ENCODE results near the gene CNN3. TPM values are rescaled to one million over a fixed set of nuclear protein-coding genes. Genes with fewer than 3 reads are reported as not detected.

Gene CNN3
- total RNA-seq, 2 donors from 2014 or later, result 275 to 308 TPM

DNA sequence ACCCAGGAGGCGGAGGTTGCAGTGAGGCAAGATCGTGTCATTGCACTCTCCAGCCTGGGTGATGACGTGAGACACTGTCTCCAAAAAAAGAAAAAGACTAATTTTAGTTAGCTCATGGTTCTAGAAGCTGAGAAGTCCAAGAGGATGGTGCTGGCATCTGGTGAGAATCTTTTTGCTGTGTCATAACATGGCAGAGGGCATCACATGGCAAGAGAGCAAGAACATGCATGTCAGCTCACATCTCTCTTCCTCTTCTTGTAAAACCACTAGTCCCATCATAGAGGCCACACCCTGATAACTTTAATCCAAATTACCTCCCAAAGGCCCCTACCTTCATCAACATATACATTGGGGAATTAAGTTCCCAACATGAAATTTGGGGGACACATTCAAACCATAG lies 13.8 kb upstream of the CNN3 start:
- Mint-ChIP-seq H3K36me3 (ENCODE audit: low read depth) (no peaks in the 10 kb centered on the region), H3K4me1 (peaks cover 17% of the 10 kb centered on the region), H3K27ac (no peak overlapping the region), H3K9me3 (no peaks in the 10 kb centered on the region), H3K4me3 (no peak overlapping the region), H3K27me3 (ENCODE audit: insufficient read depth) (peaks cover 7% of the 10 kb centered on the region)
- no peak overlapping the region for H3K4me3 ChIP-seq (ENCODE audit: low read length)
- 97% methylated on average over 3 of the region's 3 CpGs for WGBS, 2 experiments (ENCODE audit: insufficient coverage in 1 of 2, insufficient read length in 1 of 2)
- H3K4me1 ChIP-seq (ENCODE audit: control insufficient read depth, insufficient read depth, low read length), result peaks cover 6% of the 10 kb centered on the region
- no peak for TF ChIP-seq CTCF (conservative IDR thresholded peaks at IDR 0.05)
- H3K9me3 ChIP-seq (ENCODE audit: control insufficient read depth, low read length), result no peaks in the 10 kb centered on the region
- no peak overlapping the region for H3K9ac ChIP-seq (ENCODE audit: extremely low read depth, low read length, poor library complexity, severe bottlenecking)
- no peak for DNase-seq
- H3K27me3 ChIP-seq (ENCODE audit: control insufficient read depth, insufficient read depth, low read length, poor library complexity, severe bottlenecking), result no peaks in the 10 kb centered on the region
- no peak overlapping the region for H3K27ac ChIP-seq (ENCODE audit: low read depth, low read length)
- no peaks in the 10 kb centered on the region for H3K36me3 ChIP-seq (ENCODE audit: control insufficient read depth, insufficient read depth, low read length)

DNA sequence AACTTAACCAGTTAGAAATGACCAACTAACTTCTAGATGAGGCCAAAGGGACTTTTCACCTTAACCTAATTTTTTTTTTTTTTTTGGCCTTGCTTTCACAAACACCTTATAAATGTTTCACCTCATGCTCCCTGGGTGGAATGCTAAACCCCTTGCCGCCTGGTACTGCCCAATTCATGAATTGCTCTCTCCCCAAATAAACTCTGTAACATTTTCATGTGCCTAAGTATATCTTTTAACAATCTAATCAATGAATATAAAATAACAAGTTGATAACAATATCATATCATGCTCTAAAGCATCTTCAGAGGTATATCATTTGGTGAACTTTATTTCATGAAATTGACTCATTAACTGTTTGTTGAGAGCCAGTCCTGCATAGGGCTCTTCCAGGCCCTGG lies 10.9 kb upstream of the CNN3 start:
- Mint-ChIP-seq H3K4me3 (no peak overlapping the region), H3K27me3 (ENCODE audit: insufficient read depth) (peaks cover 3% of the 10 kb centered on the region), H3K36me3 (ENCODE audit: low read depth) (peaks cover 10% of the 10 kb centered on the region), H3K4me1 (peaks cover 21% of the 10 kb centered on the region), H3K27ac (no peak overlapping the region), H3K9me3 (no peaks in the 10 kb centered on the region)
- Histone ChIP-seq H3K4me1 (ENCODE audit: control insufficient read depth, insufficient read depth, low read length) (peaks cover 6% of the 10 kb centered on the region), H3K4me3 (ENCODE audit: low read length) (no peak overlapping the region), H3K9ac (ENCODE audit: extremely low read depth, low read length, poor library complexity, severe bottlenecking) (no peak overlapping the region), H3K27me3 (ENCODE audit: control insufficient read depth, insufficient read depth, low read length, poor library complexity, severe bottlenecking) (no peaks in the 10 kb centered on the region), H3K36me3 (ENCODE audit: control insufficient read depth, insufficient read depth, low read length) (no peaks in the 10 kb centered on the region), H3K9me3 (ENCODE audit: control insufficient read depth, low read length) (no peaks in the 10 kb centered on the region), H3K27ac (ENCODE audit: low read depth, low read length) (no peak overlapping the region)
- DNase-seq, result no peak
- WGBS, 2 experiments (ENCODE audit: insufficient coverage in 1 of 2, insufficient read length in 1 of 2), result 91% methylated on average over 1 of the region's 1 CpG; no CpG with 5 or more reads in 1 of the 2 experiments
- no peak for TF ChIP-seq CTCF (conservative IDR thresholded peaks at IDR 0.05)

DNA sequence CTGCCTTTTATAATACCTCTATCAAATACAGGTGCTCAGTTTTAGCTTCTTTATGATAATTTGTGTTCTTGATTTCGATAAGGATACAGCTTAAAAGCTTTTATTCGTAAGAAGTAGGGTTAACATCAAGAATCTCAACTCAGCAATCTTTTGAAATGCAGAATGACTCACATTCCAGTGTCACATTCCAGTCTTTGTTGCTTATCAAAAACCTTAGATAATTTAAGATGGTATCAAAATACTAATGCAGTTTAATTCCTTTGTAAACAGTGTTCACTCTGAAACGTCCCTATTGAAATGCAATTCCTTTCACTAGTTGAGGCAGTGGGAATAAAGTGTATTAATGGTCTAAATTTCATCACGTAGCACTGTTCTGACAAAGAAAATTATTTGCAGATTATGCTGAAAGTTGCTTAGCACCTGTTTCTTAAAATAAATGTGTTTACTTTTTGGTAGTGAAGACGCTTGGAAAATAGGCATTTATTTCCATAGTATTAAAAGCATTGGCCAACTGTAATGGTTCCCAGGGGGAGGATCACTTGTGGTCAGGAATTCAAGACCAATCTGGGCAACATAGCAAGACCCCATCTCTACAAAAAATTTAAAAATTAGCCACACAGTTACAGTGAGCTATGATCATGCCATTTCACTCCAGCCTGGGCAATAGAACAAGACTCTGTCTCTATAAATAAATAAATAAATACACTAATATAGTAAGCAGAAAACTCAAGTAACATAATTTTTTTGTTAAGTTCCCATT lies 10.1 kb upstream of the CNN3 start:
- H3K4me3 Mint-ChIP-seq, result no peak overlapping the region
- Histone ChIP-seq H3K27ac (ENCODE audit: low read depth, low read length) (no peak overlapping the region), H3K9me3 (ENCODE audit: control insufficient read depth, low read length) (no peaks in the 10 kb centered on the region), H3K4me3 (ENCODE audit: low read length) (peak overlapping the region; percentile 36), H3K4me1 (ENCODE audit: control insufficient read depth, insufficient read depth, low read length) (peaks cover 6% of the 10 kb centered on the region), H3K36me3 (ENCODE audit: control insufficient read depth, insufficient read depth, low read length) (peaks cover under 1% of the 10 kb centered on the region), H3K9ac (ENCODE audit: extremely low read depth, low read length, poor library complexity, severe bottlenecking) (no peak overlapping the region), H3K27me3 (ENCODE audit: control insufficient read depth, insufficient read depth, low read length, poor library complexity, severe bottlenecking) (no peaks in the 10 kb centered on the region)
- H3K9me3 Mint-ChIP-seq, result no peaks in the 10 kb centered on the region
- H3K27me3 Mint-ChIP-seq (ENCODE audit: insufficient read depth), result peaks cover 3% of the 10 kb centered on the region
- TF ChIP-seq CTCF (conservative IDR thresholded peaks at IDR 0.05), result no peak
- peaks cover 21% of the 10 kb centered on the region for H3K4me1 Mint-ChIP-seq
- H3K27ac Mint-ChIP-seq, result no peak overlapping the region
- 61 to 63% methylated on average over 4 to 5 of the region's 5 CpGs for WGBS, 2 experiments (ENCODE audit: insufficient coverage in 1 of 2, insufficient read length in 1 of 2)
- H3K36me3 Mint-ChIP-seq (ENCODE audit: low read depth), result peaks cover 11% of the 10 kb centered on the region
- DNase-seq, result no peak

All from endodermal cell (in vitro differentiated cells).